ENCODE data around the gene RGPD4.
"Not testable (repeated sequence)": the region's sequence is repeated elsewhere in the genome, so short reads cannot be mapped to it uniquely, and the experiment has no call there.

GRCh38 chr2:107833152-107833551 lies 6.5 kb downstream of the RGPD4 start:
- TF ChIP-seq, protein P1, sequence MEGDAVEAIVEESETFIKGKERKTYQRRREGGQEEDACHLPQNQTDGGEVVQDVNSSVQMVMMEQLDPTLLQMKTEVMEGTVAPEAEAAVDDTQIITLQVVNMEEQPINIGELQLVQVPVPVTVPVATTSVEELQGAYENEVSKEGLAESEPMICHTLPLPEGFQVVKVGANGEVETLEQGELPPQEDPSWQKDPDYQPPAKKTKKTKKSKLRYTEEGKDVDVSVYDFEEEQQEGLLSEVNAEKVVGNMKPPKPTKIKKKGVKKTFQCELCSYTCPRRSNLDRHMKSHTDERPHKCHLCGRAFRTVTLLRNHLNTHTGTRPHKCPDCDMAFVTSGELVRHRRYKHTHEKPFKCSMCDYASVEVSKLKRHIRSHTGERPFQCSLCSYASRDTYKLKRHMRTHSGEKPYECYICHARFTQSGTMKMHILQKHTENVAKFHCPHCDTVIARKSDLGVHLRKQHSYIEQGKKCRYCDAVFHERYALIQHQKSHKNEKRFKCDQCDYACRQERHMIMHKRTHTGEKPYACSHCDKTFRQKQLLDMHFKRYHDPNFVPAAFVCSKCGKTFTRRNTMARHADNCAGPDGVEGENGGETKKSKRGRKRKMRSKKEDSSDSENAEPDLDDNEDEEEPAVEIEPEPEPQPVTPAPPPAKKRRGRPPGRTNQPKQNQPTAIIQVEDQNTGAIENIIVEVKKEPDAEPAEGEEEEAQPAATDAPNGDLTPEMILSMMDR (IDR thresholded peaks at IDR 0.05): not testable (repeated sequence)
- not testable (repeated sequence) for TF ChIP-seq CREB1 (CRISPR knock-in tag; IDR thresholded peaks at IDR 0.05); ZNF121 (CRISPR knock-in tag; IDR thresholded peaks at IDR 0.05); KAT7 (CRISPR knock-in tag; IDR thresholded peaks at IDR 0.05; ENCODE audit: borderline replicate concordance); ZNF512 (CRISPR knock-in tag; IDR thresholded peaks at IDR 0.05; ENCODE audit: borderline replicate concordance); SMAD3 (CRISPR knock-in tag; IDR thresholded peaks at IDR 0.05; ENCODE audit: borderline replicate concordance); IRF1 (CRISPR knock-in tag; IDR thresholded peaks at IDR 0.05)
